ENCODE measurements around the gene ADSL.
"Not testable (repeated sequence)": the region's sequence is repeated elsewhere in the genome, so short reads cannot be mapped to it uniquely, and the experiment has no call there.

ADSL gene

DNA sequence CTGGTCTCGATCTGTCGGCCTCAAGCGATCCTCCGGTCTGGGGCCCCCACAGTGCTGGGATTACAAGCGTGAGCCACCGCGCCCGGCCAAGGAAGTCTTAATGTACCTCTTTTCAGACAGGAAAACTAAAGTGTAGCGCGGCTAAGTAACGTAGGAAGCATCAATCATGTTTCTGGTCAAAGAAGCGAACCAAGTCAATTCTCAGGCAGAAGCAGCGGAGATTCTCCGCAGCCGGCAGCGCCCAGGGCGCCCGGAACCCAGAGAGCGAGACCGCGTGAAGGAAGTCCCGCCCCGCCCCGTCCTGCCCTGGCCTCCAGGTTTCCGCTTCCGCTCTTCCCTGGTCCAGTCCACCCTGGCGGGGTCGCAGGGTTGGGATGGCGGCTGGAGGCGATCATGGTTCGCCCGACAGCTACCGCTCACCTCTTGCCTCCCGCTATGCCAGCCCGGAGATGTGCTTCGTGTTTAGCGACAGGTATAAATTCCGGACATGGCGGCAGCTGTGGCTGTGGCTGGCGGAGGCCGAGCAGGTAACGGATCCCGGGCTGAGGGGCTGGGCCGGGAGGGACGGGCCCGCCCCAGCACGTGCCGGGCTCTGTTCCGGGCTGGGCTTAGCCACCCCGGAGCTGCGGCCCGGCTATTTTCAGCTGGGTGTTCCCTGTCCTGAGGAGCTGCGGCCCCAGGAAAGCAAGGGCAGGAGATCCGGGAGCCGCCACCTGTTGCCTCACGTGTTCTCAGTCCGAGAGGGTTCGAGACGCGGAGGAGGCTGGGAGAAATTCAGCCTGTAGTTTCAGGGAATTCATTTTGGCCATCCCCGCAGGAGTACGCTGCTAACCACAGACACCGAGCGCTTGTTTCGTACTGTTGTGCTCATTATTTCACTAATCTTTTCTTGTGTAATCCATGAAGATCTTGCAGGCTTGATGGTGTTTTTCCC, at the start of gene ADSL:
Gene ADSL (plus strand): TSS at position 316 of the 934 bp plus-strand sequence. CDS start 59 bp downstream, at position 375.
- peak; percentile 70 for DNase-seq (ENCODE audit: low read depth)

DNA sequence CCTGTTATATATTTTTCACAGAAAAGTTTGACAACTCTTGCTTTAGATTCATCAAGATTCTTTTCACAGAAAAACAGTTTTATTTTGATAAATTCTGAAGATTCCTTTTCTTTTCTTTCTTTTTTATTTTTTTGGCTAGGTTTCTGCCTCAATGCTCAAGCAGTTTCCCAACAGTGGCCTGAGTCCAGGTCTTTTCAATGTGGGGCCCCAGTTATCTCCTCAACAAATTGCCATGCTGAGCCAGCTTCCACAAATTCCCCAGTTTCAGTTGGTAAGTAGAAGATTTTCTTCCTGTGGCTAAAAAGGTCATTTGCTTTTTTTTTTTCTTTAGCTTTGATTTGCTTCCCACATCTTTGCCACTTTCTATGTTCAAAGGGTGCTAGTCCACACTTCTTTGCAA, 46.0 kb upstream of the ADSL start:
- no peak for DNase-seq (ENCODE audit: low read depth)

DNA sequence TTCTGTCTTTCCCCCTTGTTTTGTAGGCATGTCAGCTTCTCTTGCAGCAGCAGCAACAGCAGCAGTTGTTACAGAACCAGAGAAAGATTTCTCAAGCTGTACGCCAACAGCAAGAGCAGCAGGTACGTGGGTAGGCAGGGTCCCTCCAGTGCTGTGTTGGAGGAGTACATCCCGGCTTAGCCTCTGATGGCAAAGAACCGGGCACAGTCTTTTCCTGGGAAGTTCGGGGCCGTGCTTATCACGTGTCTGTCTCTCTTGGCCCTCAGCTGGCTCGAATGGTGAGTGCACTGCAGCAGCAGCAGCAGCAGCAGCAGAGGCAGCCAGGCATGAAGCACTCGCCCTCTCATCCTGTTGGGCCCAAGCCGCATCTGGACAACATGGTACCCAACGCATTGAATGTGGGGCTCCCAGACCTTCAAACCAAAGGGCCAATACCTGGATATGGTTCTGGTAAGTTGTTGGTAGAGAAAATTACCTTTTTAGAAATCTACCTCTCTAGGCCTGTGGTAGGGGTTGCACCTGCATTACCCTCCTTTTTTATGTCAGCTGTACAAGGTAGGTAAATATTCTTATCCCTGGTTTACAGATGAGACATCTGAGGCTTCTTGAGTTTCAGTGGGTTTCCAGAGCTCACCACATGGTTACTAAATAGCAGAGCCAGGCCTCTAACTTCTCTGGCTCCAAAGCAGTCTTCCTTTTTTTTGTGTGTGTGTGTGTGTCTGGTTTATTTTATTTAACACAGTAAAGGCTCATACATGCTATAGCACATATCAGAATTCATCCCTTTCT, 45.2 kb upstream of the ADSL start:
- DNase-seq (ENCODE audit: low read depth), result no peak

DNA sequence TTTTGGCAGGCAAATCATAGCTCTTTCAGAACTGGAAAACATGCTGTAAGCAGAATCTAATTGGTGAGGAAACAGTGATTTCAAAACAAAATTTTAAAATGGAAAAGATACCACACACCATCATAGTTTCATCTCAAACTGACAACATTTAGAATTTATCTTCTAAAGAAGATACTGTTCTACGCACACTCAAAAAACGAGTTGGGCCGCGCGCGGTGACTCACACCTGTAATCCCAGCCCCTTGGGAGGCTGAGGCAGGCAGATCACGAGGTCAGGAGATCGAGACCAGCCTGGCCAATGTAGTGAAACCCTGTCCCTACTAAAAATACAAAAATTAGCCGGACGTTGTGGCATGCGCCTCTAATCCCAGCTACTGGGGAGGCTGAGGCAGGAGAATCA, 44.2 kb upstream of the ADSL start:
- no peak for DNase-seq (ENCODE audit: low read depth)

DNA sequence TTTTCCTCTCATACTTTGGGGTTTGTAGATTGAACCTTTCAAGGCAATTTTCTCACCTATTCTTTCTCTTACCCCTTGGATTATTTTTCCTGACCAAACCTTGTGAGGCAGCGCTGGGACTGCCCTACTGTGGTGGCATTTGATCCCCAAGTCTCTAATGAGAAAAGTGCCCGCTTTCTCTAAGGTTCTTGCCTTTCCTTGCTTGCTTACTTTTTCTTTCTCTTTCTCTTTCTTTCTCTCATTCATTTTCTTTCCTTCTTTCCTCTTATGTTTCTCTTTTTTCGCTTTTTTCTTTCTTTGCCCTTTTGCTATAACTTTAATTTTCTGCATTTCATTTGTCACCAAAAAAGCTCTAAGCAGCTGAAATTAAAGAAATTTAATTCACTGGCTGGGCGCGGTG, 40.7 kb upstream of the ADSL start:
- DNase-seq (ENCODE audit: low read depth), result no peak

DNA sequence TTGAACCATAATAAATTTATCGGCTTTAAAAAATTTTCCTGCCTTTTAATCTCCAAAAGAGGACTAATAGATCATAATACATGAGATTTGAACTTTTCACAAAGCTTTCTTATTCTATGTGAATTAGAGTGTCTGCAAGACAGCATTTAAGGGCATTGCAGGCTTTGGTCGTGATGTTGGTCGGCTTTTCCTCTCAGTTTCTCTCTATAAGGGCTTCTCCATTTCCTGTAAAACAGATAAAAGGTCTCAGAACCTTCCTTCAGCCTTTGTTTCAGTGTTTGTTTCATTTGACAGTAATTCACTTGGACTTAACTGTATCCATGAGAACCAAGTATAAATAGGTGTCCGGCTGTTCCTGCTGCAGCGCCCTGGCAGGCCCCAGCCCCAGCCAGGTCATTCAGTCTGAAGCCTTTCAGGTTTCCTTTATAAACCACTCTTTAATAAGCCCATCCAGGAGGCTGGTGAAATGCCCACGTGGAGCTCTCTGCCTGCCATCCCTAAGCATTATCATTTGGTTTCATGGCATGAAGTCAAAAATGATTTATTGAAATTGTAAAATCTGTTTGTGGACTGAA, 37.2 kb upstream of the ADSL start:
- no peak for DNase-seq (ENCODE audit: low read depth)

DNA sequence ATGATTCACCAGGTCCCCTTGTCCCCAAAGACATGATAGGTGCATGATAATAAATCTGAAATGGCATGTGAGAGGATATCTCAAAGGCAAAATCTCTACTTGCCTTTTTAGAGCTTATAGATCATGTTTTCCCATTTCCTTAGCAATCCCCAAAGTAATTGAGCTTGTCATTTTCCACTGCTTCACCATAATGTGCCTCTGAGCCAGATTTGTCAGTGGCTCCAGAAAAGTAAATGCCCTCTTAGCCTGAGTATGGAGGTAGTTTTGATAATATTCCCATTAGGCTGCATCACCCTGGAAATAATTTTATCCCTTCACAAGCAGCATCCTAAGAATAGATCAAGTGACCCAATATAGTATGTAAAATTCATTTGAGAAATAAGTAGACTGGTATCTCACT, 36.7 kb upstream of the ADSL start:
- no peak for DNase-seq (ENCODE audit: low read depth)

DNA sequence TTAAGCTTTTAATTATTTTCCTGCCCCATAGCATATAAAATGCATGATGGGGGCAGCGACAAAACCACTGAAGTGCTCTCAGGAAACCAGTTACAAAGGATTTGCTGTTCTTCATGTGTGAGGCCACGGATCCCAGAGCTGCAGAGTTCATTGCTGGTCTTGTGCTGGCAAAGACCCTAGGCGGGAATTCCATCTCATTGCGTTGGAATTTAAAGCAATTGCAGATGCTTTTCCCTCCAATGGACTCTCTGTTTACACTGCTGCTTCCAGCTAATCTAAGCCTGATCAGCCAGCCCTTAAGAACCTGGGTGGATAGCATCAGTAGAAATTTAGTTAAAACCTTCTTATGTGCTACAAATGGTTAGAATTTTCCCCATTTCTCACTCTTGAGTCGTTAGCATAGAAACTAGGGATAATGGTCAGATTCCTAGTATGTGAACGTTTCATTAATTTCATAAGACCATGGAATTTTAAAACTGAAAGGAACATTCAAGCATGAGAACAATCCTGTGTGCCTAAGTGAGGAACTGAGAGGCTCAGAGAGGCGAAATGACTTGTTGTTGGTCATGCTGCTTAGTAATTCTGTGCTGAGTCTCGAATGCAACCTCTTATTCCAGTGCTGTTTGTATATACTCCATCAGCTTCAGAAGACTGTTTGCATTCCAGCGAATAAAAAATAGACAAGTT, 36.1 kb upstream of the ADSL start:
- DNase-seq (ENCODE audit: low read depth), result no peak

DNA sequence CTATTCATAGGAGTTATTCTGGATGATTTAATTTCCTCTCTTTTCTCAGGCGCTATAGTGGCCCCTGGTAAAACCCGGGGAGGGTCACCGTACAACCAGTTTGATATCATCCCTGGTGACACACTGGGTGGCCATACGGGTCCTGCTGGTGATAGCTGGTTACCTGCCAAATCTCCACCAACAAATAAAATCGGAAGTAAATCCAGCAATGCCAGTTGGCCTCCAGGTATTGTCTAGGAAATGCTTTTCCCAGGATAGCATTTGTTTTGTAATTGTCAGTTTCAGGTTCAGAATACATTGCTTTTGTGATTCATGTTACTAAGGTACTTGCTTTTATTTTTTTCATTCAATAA, 35.6 kb upstream of the ADSL start:
- no peak for DNase-seq (ENCODE audit: low read depth)

DNA sequence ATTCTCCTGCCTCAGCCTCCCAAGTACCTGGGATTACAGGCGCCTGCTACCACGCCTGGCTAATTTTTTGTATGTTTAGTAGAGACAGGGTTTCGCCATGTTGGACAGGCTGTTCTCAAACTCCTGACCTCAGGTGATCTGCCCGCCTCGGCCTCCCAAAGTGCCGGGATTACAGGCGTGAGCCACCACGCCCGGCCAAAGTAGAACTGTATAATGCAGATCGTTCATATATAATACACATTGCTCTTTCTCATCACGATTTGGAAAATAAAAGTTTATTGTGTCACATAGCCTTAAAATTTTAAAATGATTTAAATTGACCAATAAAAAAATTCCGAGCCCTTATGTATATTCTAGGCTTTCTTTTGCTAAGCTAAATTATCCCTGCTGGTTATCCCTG, 34.7 kb upstream of the ADSL start:
- DNase-seq (ENCODE audit: low read depth), result not testable (repeated sequence)

DNA sequence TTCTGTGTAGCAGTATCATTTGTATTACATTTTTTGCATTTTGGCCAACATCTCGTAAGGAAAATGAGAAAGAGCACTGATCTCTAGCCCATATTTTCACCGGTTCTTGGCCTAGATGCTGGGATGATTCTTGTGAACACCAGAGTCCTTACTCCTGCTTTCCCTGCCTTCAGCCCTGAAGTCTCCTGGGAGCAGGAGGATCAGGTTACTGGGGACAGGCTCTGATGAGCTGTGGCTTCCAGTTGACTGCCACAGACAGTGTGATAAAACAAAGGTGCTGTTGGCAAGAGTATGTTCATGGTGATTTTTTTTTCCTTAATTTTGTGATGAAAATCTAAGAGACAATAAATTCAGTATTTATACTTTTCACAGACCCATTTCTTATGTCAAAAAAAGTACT, 34.2 kb upstream of the ADSL start:
- DNase-seq (ENCODE audit: low read depth), result no peak

DNA sequence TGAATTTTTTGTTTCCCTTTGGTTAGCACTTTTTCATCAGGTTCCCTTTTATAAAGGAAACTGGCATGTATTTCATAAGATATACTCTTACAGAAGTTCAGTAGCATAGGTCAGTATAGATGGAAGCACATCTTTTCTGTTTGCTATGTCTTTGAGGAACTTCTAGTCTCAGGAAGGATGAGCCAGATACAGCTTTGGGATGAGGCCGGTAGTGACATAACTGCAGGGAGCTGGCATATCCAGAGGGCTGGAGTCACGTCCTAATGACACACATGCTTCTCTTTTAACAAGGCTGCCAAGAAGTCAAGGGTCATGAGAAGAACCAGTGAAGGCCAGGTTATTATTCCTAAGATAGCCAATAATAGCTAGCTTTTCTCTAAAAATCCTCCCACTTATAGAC, 33.3 kb upstream of the ADSL start:
- DNase-seq (ENCODE audit: low read depth), result no peak

DNA sequence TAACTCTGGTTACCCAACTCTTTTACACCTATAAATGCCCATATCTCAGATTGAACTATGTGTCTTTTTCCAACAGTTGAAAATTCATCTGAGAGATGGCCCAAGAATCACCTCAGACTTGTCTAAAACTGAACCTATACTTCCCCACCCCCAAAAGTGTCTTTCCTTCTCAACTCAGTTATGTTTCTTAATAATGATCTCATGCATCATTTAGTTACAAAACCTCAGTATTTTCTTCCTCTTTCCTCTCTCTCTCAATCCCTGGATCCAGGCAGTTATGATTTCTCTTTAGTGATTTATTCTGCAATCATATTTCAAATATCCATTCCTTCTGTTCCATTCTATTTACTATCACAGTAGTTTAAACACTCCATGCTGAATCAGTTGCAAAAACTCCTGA, 32.3 kb upstream of the ADSL start:
- DNase-seq (ENCODE audit: low read depth), result no peak

DNA sequence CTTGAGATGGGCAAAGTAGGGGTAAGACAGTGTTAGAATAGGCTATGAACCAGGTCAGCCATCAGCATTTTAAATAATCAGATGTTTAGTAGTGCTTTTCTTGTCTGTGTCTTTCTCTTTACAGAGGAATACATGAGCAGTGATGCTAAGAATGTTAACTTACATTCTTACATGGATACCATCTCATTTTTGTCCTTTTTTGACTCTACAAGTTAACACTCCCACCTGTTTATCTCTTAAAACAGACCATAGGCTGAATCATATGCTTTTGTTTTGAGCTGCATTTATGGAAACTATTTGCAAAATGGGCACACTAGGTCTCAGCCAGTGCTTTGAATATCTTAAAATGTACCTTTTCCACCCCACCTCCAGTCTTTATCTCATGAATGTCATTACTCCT, 25.6 kb upstream of the ADSL start:
- DNase-seq (ENCODE audit: low read depth), result no peak

DNA sequence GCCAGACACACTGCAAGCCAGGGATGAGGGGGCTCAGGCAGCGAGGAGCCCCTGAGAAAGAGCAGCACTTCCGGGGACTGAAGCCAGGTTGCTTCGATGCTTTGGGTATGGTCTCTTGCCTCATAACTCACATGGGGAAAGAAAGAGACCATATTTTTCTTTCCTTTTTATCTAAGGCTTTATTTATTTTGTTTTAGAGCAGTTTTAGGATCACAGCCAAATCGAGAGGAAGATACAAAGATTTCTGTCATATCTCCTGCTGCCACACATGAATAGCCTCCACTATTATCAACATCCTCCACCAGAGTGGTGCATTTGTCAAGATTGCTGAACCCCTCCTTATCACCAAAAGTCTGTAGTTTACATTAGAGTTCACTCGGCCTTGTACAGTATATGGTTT, 24.3 kb upstream of the ADSL start:
- no peak for DNase-seq (ENCODE audit: low read depth)

DNA sequence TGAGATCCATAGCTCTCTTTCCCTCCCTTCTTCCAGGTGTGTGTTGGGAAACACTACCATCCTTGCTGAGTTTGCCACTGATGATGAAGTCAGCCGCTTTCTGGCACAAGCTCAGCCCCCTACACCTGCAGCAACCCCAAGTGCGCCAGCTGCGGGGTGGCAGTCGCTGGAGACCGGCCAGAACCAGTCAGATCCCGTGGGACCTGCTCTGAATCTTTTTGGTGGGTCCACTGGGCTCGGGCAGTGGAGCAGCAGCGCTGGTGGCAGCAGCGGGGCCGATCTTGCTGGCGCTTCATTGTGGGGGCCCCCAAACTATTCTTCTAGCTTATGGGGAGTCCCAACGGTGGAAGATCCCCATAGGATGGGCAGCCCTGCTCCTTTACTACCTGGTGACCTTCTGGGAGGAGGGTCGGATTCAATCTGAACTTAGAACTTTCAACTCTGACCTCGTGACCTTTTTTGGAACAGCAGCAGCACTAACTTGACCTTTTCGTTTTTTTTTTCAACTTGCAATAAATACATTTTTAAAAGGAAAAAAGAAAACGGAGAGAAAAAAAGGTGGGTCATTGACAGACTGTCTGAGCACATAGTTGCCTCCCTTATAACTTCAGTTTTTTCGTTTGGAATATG, 23.4 kb upstream of the ADSL start:
- DNase-seq (ENCODE audit: low read depth), result no peak

DNA sequence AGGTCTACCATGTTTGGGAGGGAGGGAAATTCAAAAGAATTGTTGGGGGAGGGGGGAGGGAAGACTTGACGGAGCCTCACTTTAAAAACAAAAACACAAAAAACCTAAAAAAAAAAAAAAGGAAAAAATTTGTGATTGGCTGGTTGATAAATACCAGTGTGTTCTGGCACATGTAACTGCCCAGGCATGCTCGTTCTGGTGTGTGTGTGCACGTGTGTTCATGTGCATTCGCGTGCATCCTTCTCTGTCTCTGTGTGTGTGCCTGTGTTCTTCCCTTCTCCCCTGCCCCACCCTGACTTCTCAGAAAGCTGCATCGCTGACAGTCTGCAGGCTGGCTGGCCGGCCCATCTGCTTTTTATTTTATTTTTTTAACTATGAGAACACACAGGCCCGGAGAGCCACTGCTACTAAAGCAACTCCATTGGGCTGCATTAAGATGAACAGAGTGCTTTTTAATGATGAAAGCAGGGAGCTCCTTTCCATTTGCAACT, 22.6 kb upstream of the ADSL start:
- DNase-seq (ENCODE audit: low read depth), result no peak

DNA sequence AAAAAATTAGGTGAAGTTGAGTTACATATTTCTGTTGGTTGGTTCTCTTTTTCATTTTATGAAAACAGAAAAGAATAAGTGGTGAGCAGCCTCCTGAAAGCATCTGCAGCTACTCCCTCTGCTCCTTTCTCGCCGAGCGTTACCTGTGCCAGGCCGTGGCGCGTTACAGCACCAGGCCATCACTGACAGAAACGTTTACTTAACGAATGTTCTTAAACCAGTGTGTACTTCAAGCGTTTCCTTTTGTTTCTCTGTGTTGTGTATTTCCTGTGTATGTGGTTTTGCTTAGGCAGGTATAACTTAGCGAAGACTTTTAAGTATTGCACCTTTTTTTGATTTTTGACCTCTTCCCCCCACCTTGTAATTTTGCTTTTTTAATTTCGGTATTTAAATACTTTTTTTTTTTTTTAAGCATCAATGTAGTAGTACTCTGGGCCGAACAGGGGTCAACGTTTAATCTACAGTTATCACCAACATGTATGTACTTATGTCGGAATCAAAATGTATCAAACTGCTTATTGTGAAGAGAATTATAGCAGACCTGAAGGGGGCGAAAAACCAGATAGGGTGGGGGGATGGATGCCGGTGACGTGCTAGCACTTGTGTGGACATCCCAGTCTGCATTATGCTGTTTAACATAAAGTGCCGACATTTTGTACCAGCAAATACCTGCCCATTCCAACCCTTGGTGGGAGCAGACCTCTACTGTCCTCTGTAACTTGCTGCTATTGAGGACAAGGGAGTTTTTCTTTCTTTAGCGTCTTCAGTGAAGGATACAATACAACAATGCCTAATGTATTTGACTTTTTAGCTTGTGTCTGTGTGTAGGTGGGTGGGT, 21.6 kb upstream of the ADSL start:
- DNase-seq (ENCODE audit: low read depth), result peak; percentile 31

DNA sequence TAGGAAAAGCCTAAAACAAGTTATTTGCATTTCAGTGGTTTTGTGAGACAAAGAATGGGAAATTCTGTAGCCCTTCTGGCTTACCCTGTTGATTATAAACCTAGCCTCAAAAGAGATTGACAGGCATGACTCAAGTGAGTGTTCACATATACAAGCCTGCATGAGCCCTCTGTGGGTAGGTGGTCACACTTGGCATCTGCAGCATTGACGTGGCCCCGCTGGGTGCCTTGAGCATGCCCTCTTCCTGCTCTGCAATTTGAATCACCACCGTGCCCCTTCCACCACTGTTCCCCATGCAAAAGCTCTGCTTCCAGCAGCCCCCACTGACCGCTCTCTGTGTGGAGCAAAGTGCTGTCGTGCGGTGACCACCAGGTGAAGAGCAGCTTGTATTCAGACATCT, 21.0 kb upstream of the ADSL start:
- peak; percentile 39 for DNase-seq (ENCODE audit: low read depth)

DNA sequence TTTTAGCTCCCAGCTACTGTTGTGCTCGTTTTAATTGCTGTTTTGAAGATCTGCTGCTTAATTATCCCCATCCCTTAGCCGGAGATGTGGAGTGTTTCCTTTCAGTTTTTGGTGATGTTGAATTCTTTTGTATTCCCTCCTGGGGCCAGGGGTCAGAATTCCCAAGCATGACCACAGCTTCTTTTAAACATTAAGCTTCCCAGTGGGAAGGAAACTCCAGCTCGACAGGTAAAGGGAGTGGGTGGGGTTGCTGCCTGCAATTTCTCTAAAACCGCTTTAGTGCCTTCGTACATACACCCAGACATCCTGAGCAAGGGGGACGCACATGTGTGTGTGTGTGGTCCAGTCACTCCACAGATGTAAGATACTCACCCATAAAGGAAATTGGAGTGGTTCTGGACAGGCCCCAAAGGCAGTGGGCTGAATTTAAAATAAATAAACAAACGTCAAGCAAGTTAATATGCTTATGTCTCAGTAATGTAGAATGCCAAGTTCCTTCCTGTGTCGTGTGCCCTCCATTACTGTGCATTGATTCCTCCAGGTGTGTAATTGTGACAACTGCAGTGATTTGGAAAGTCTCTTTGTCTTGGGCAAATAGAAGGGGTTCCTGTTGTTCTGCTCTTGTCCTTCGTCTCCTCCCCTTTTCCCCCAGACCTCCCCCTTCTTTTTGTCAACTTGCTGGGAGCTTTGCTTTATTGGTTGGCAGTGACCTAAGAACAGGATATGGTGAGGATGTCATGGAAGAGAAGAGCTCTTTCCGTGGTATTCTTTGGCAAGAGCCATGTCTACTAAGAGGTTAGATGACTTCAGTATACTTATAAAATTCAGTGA, 19.2 kb upstream of the ADSL start:
- no peak for DNase-seq (ENCODE audit: low read depth)

Measured in activated T-cell treated with anti-CD3 and anti-CD28 coated beads for 1 hour (primary cell).